Fibroblast of the aortic adventitia (primary cell): Measurements from ENCODE around the gene DUSP7. TPM values are rescaled to one million over a fixed set of nuclear protein-coding genes. Genes with fewer than 3 reads are reported as not detected.

Source experiments
- DNase-seq: peaks from one replicate; pipeline ENCODE4 v3.0.0-alpha.2; 2010; ENCODE audit warnings: low read depth
- H3K4me3 ChIP-seq: 2 replicates; pipeline ENCODE4 v1.5.1; 2011; ENCODE audit warnings: low read depth, mild to moderate bottlenecking, control low read depth, low read length, moderate library complexity
- CTCF ChIP-seq: IDR thresholded peaks from 2 replicates; pipeline ENCODE4 v1.5.1; 2011; ENCODE audit warnings: mild to moderate bottlenecking, low read length, control low read depth, inconsistent platforms; ENCODE audit not compliant: insufficient read depth
- total RNA-seq: library from RNA; depleted of rRNA; stranded (reverse); fragments of >200 nt; gene quantifications from 2 replicates; pipeline ENCODE4 v1.2.3, GENCODE V29; 2012; ENCODE audit warnings: low replicate concordance

The DUSP7 gene
- total RNA-seq, 1 donor: 12.8 TPM

- H3K4me3 ChIP-seq: no peak overlapping the region
- TF ChIP-seq CTCF: no peak
- no peak for DNase-seq
Measured at GRCh38 chr3:52059781-52060180, 3.4 kb upstream of the DUSP7 start.

GRCh38 chr3:52057812-52058495 lies 1.6 kb upstream of the DUSP7 start:
- peak overlapping the region; percentile 74 for H3K4me3 ChIP-seq
- DNase-seq: no peak
- TF ChIP-seq CTCF: no peak

GRCh38 chr3:52056968-52057811 lies 819 bp upstream of the DUSP7 start:
- H3K4me3 ChIP-seq: peak overlapping the region; percentile 74
- peak; percentile 98 for DNase-seq
- TF ChIP-seq CTCF: no peak

GRCh38 chr3:52055537-52056351 lies 627 bp downstream of the DUSP7 start:
- TF ChIP-seq CTCF: peak; percentile 31
- H3K4me3 ChIP-seq: peak overlapping the region; percentile 94
- DNase-seq: peak; percentile 45

GRCh38 chr3:52054661-52055511 lies 1.5 kb downstream of the DUSP7 start:
- peak; percentile 41 for TF ChIP-seq CTCF
- H3K4me3 ChIP-seq: peak overlapping the region; percentile 94
- no peak for DNase-seq
